ENCODE results near the gene NSUN6.

NSUN6 gene

DNA sequence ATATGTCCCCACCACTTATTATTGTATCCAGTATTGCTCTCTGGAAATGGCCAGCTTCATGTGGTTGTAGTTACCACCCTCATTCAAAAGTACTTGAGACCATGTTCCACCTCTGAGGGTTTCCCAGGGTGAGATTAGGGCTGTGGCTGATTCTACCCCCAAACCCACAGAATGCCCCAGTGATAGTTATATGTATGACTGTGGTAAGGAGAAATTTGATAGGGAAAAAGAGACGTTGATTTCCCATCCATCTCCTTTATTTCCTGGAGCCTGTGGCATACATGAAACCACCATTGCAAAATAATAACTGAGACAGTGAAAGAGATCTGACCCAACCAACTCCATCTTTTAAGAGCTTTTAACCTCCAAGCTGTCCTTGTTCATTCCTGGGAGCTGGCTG is 33.0 kb upstream of the NSUN6 start:
- DNase-seq (ENCODE audit: low read depth, low spot score) = no peak
- no peak for TF ChIP-seq FOXP2 (optimal IDR thresholded peaks at IDR 0.05; ENCODE audit: control extremely low read depth, extremely low read length, insufficient read depth)
- TF ChIP-seq POLR2AphosphoS5 (IDR thresholded peaks at IDR 0.05; ENCODE audit: borderline replicate concordance, low read depth, low read length) = no peak
- TF ChIP-seq EZH2 (IDR thresholded peaks at IDR 0.05) = no peak
- Histone ChIP-seq H3K36me3 (ENCODE audit: insufficient read depth, low read length) (no peaks in the 10 kb centered on the region), H3K27ac (no peak overlapping the region), H3K9ac (ENCODE audit: insufficient read length) (no peak overlapping the region), H3K4me3 (no peak overlapping the region), H3K9me3 (ENCODE audit: low read depth, low read length) (no peaks in the 10 kb centered on the region)

DNA sequence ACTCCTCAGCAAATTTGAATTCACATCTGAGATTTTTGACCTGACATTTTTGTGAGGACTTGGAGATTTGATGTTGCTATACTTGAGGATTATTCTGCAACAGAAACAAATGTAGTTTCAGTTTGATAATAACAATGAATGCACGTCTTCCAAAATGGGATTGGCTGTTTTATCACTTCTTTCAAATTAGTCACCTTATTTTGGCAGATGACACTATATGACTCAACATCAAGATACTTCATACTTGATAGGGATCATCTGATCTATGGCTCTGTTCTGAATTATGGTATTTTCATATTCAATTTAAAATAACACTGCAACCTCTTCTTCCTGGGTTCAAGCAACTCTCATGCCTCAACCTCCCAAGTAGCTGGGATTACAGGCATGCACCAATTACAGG is 32.0 kb upstream of the NSUN6 start:
- Histone ChIP-seq H3K9ac (ENCODE audit: insufficient read length) (no peak overlapping the region), H3K36me3 (ENCODE audit: insufficient read depth, low read length) (no peaks in the 10 kb centered on the region), H3K4me3 (no peak overlapping the region), H3K9me3 (ENCODE audit: low read depth, low read length) (no peaks in the 10 kb centered on the region), H3K27ac (no peak overlapping the region)
- no peak for DNase-seq (ENCODE audit: low read depth, low spot score)
- TF ChIP-seq POLR2AphosphoS5 (IDR thresholded peaks at IDR 0.05; ENCODE audit: borderline replicate concordance, low read depth, low read length) (no peak), EZH2 (IDR thresholded peaks at IDR 0.05) (no peak), FOXP2 (optimal IDR thresholded peaks at IDR 0.05; ENCODE audit: control extremely low read depth, extremely low read length, insufficient read depth) (no peak)

DNA sequence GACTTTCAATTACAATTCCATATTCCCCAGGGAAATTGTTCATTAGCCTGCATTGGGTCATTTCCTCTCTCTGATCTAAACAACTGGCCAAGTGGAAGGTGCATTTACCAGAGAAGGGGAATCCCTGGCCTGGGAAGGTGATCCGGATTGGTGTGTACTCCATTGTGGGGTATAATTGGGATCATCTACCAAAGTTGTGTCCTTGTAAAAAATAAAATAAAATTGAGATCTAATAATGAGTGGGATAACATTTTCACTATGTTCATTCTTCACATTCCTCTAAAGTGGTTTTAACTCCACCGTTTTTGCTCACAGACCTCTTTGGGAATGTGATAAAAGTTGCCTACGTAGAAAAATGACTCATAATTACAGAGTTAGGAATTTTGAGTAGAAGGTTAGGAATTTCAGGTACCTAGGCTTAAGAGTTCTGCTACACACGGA is 30.6 kb upstream of the NSUN6 start:
- H3K9me3 ChIP-seq (ENCODE audit: low read depth, low read length) = no peaks in the 10 kb centered on the region
- no peak overlapping the region for H3K4me3 ChIP-seq
- peaks cover under 1% of the 10 kb centered on the region; the same call in 1 of the 2 replicates for H3K36me3 ChIP-seq (ENCODE audit: insufficient read depth, low read length)
- DNase-seq (ENCODE audit: low read depth, low spot score) = no peak
- TF ChIP-seq EZH2 (IDR thresholded peaks at IDR 0.05) = no peak
- no peak for TF ChIP-seq POLR2AphosphoS5 (IDR thresholded peaks at IDR 0.05; ENCODE audit: borderline replicate concordance, low read depth, low read length)
- TF ChIP-seq FOXP2 (optimal IDR thresholded peaks at IDR 0.05; ENCODE audit: control extremely low read depth, extremely low read length, insufficient read depth) = no peak
- H3K9ac ChIP-seq (ENCODE audit: insufficient read length) = no peak overlapping the region
- peak overlapping the region; percentile 46 for H3K27ac ChIP-seq

DNA sequence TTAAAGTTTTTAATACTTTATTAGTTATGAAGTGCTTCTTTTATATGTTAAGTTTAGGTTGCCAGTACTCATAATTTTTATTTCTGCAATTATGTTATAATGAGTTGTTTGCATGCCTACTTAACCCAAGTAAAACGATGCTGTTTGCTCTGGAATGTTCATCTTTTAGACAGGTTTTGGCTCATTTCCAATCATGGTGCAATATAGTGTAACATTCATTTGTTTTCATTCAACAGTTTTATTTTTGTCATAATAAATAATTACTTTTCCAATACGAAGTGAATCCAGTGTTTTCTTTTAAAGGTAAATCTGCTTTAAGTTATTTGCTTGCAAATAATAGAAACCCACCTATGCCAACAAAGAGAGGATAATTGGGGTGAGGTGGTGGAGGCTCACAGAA is 30.0 kb upstream of the NSUN6 start:
- H3K27ac ChIP-seq = peak overlapping the region; percentile 46; the same call in 1 of the 2 replicates
- H3K9ac ChIP-seq (ENCODE audit: insufficient read length) = no peak overlapping the region
- no peak for DNase-seq (ENCODE audit: low read depth, low spot score)

DNA sequence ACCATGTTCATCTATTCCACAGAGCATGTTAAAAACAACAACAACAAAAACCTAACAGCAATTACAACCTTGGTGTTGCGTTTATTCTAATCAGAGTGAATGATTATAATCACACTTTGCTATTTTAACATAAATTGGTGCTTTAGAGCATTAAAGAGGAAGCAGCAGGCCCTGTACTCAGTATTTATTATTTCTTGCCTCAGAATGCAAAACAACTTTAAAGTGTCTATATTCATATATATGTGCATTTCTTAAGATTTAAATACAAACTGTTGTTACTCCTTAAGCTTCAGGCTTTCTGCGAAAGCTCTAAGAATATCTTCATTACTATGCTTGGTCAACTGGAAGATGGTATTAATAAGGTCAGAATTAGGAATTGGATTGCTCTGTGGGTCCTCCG is 29.4 kb upstream of the NSUN6 start:
- no peak overlapping the region for H3K9ac ChIP-seq (ENCODE audit: insufficient read length)
- peaks cover 7% of the 10 kb centered on the region; the same call in 1 of the 2 replicates for H3K36me3 ChIP-seq (ENCODE audit: insufficient read depth, low read length)
- no peaks in the 10 kb centered on the region for H3K9me3 ChIP-seq (ENCODE audit: low read depth, low read length)
- no peak for TF ChIP-seq EZH2 (IDR thresholded peaks at IDR 0.05)
- TF ChIP-seq FOXP2 (optimal IDR thresholded peaks at IDR 0.05; ENCODE audit: control extremely low read depth, extremely low read length, insufficient read depth) = no peak
- TF ChIP-seq POLR2AphosphoS5 (IDR thresholded peaks at IDR 0.05; ENCODE audit: borderline replicate concordance, low read depth, low read length) = no peak
- H3K4me3 ChIP-seq = no peak overlapping the region
- H3K27ac ChIP-seq = no peak overlapping the region
- no peak for DNase-seq (ENCODE audit: low read depth, low spot score)

More for the DNA sequence above, 30.0 kb upstream of the NSUN6 start:
- no peak overlapping the region for H3K4me3 ChIP-seq
- no peaks in the 10 kb centered on the region for H3K9me3 ChIP-seq (ENCODE audit: low read depth, low read length)
- peaks cover 4% of the 10 kb centered on the region; the same call in 1 of the 2 replicates for H3K36me3 ChIP-seq (ENCODE audit: insufficient read depth, low read length)
- TF ChIP-seq FOXP2 (optimal IDR thresholded peaks at IDR 0.05; ENCODE audit: control extremely low read depth, extremely low read length, insufficient read depth) = no peak
- TF ChIP-seq POLR2AphosphoS5 (IDR thresholded peaks at IDR 0.05; ENCODE audit: borderline replicate concordance, low read depth, low read length) = no peak
- TF ChIP-seq EZH2 (IDR thresholded peaks at IDR 0.05) = no peak

DNA sequence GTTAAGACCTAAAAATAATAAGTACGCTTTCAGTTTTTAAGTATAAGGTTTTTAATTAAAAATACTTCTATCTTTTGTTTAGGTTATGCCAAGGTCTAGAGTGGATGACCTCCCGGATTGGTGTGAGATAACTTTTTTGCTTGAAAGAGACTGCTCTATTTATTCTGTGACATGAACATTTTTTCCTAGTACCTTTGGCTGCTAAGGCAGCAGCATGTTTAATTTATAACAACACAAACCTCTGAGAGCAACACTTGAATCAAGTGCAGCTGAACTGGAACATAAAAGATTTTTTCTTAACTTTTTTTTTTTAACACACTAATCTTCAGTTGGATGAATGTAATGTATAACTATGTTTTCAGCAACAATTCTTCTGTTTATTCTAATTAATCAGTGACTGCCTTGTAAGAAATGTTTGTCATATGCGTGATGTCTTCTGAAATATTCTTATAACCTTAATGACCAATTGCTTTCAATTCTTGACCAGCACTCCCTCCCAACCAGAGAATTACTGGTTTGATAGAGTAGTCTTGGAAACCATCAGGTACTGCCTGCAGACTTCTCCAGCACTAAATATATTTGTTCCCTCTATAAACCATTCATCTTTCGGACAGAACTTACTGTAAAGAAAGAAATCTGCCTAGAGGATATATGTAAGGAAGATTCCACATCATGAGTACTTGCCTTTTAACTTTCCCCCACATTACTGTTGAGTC is 23.9 kb upstream of the NSUN6 start:
- TF ChIP-seq FOXP2 (optimal IDR thresholded peaks at IDR 0.05; ENCODE audit: control extremely low read depth, extremely low read length, insufficient read depth) (no peak), POLR2AphosphoS5 (IDR thresholded peaks at IDR 0.05; ENCODE audit: borderline replicate concordance, low read depth, low read length) (no peak), EZH2 (IDR thresholded peaks at IDR 0.05) (no peak)
- peaks cover 33% of the 10 kb centered on the region for H3K36me3 ChIP-seq (ENCODE audit: insufficient read depth, low read length)
- H3K4me3 ChIP-seq = no peak overlapping the region
- no peaks in the 10 kb centered on the region for H3K9me3 ChIP-seq (ENCODE audit: low read depth, low read length)
- no peak overlapping the region for H3K9ac ChIP-seq (ENCODE audit: insufficient read length)
- H3K27ac ChIP-seq = no peak overlapping the region
- no peak for DNase-seq (ENCODE audit: low read depth, low spot score)

DNA sequence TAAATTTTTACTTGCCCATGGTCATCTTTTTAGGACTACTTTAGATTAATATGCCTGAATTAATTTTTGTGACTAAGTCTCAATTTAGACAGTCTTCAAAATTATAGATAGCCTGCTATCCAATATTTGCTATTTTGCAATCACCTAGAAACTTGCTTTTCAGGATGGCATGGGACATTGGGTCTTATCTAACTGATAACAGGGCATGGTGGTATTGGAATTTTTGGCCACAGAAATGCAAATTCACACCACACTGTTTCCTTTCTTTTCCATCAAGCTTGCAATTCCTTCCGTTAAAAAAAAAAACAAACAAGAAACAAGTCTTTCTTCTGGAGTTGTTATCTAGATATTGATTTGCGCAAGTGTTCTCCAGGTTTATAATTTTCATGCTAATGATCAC is 16.6 kb upstream of the NSUN6 start:
- Histone ChIP-seq H3K9ac (ENCODE audit: insufficient read length) (no peak overlapping the region), H3K9me3 (ENCODE audit: low read depth, low read length) (no peaks in the 10 kb centered on the region), H3K27ac (no peak overlapping the region), H3K36me3 (ENCODE audit: insufficient read depth, low read length) (peaks cover 14% of the 10 kb centered on the region; the same call in 1 of the 2 replicates), H3K4me3 (no peak overlapping the region)
- no peak for DNase-seq (ENCODE audit: low read depth, low spot score)
- TF ChIP-seq EZH2 (IDR thresholded peaks at IDR 0.05) (no peak), FOXP2 (optimal IDR thresholded peaks at IDR 0.05; ENCODE audit: control extremely low read depth, extremely low read length, insufficient read depth) (no peak), POLR2AphosphoS5 (IDR thresholded peaks at IDR 0.05; ENCODE audit: borderline replicate concordance, low read depth, low read length) (no peak)

DNA sequence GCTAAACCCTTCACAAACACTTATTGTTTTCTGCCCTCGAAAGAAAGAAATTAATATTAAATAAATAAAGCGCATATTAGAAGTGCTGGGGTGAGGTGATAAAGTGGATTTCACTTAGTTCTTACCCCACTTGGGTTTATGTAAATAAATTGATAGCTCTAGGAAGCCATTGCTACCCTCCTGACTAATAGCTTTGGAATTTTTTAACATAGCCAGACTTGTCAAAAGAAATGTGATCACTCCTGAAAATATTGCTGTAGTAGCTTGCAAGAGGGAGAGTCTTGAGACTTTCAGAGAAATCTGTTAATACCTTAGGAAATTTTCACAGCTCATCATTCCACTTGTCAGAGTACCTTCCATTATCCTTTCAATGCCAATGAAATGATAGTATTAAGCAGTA is 15.4 kb upstream of the NSUN6 start:
- Histone ChIP-seq H3K9ac (ENCODE audit: insufficient read length) (no peak overlapping the region), H3K27ac (no peak overlapping the region), H3K9me3 (ENCODE audit: low read depth, low read length) (no peaks in the 10 kb centered on the region), H3K4me3 (no peak overlapping the region), H3K36me3 (ENCODE audit: insufficient read depth, low read length) (peaks cover 11% of the 10 kb centered on the region; the same call in 1 of the 2 replicates)
- TF ChIP-seq EZH2 (IDR thresholded peaks at IDR 0.05) (no peak), POLR2AphosphoS5 (IDR thresholded peaks at IDR 0.05; ENCODE audit: borderline replicate concordance, low read depth, low read length) (no peak), FOXP2 (optimal IDR thresholded peaks at IDR 0.05; ENCODE audit: control extremely low read depth, extremely low read length, insufficient read depth) (no peak)
- DNase-seq (ENCODE audit: low read depth, low spot score) = no peak
